ENCODE results near the gene NHS. TPM values are rescaled to one million over a fixed set of nuclear protein-coding genes. Genes with fewer than 3 reads are reported as not detected.

NHS gene
- total RNA-seq, 1 experiment from 2014 or later, result 5.7 TPM

DNA sequence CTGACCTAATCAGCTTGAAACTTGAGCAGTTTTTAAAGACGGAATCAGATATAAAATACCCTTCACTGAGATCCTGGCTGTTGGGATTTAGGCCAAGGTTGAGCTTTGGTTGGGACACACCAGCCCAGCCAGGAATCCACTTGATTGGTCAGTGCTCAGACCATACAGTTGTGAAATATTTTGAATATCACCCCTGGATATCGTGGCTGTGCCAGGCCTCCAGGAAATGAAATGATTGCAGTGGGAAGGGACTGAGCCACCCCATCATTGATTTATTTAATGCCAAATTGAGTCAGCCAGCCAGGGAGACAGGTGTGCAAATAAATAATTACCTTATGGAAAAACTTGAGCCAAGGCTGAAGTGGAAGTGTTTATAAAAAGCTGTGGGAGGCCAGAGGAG is 233.9 kb downstream of the NHS start (continued):
- TF ChIP-seq POLR2AphosphoS5 (IDR thresholded peaks at IDR 0.05; ENCODE audit: low read depth, low read length) (no peak), YY1 (IDR thresholded peaks at IDR 0.05; ENCODE audit: extremely low read depth, insufficient replicate concordance, low read depth, low read length) (no peak)

DNA sequence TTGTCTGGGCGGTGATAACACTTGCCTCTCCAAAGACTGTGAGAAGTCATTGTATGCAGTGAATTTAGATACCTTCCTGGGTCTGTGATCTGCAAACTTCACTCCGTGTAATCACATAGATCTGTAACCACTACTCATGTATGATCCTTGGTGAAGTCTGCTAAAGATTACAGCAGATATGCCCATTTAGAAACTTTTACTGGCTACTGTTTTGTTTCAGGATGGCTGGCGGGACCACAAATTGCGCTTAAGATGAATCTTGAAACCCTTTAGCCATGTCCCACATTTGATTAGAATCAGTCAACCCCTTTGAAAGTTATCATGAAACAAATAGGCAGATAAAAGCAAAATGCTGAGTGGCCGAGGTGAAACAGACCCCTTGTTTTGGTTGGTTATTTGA is 235.8 kb downstream of the NHS start:
- Histone ChIP-seq H3K9me2 (ENCODE audit: insufficient read depth) (no peaks in the 10 kb centered on the region), H3K36me3 (ENCODE audit: control insufficient read depth in 1 of 2, insufficient read depth in 2 of 2, low read length in 2 of 2) (no peaks in the 10 kb centered on the region), H3K27me3 (ENCODE audit: insufficient read depth, low read length) (no peaks in the 10 kb centered on the region), H3K79me2 (ENCODE audit: insufficient read depth, low read length) (no peaks in the 10 kb centered on the region), H4K20me1 (ENCODE audit: insufficient read depth) (no peaks in the 10 kb centered on the region), H3K9ac (ENCODE audit: low read length) (no peak overlapping the region), H3K27ac (ENCODE audit: low read depth, low read length) (no peak overlapping the region), H2AFZ (ENCODE audit: low read depth, low read length, poor library complexity, severe bottlenecking) (no peak overlapping the region), H3K4me2 (ENCODE audit: low read length) (no peak overlapping the region), H3K4me1 (ENCODE audit: control insufficient read depth in 1 of 2, insufficient read depth in 2 of 2, low read length in 2 of 2) (peaks cover 4 to 13% of the 10 kb centered on the region in 2 experiments; a peak in 2 of 4 replicates), H3K9me3 (ENCODE audit: control insufficient read depth in 1 of 2, insufficient read depth in 1 of 2, low read depth in 1 of 2, low read length in 2 of 2) (no peaks in the 10 kb centered on the region), H3K4me3 (replicated peaks in 1 of 2; ENCODE audit: low read depth in 1 of 2, low read length in 2 of 2) (no peak overlapping the region)
- intact Hi-C loops (cut with micrococcal nuclease), result no loop called here
- no TSS peak for BruUV-seq (replicated peaks)
- TF ChIP-seq, protein P1, sequence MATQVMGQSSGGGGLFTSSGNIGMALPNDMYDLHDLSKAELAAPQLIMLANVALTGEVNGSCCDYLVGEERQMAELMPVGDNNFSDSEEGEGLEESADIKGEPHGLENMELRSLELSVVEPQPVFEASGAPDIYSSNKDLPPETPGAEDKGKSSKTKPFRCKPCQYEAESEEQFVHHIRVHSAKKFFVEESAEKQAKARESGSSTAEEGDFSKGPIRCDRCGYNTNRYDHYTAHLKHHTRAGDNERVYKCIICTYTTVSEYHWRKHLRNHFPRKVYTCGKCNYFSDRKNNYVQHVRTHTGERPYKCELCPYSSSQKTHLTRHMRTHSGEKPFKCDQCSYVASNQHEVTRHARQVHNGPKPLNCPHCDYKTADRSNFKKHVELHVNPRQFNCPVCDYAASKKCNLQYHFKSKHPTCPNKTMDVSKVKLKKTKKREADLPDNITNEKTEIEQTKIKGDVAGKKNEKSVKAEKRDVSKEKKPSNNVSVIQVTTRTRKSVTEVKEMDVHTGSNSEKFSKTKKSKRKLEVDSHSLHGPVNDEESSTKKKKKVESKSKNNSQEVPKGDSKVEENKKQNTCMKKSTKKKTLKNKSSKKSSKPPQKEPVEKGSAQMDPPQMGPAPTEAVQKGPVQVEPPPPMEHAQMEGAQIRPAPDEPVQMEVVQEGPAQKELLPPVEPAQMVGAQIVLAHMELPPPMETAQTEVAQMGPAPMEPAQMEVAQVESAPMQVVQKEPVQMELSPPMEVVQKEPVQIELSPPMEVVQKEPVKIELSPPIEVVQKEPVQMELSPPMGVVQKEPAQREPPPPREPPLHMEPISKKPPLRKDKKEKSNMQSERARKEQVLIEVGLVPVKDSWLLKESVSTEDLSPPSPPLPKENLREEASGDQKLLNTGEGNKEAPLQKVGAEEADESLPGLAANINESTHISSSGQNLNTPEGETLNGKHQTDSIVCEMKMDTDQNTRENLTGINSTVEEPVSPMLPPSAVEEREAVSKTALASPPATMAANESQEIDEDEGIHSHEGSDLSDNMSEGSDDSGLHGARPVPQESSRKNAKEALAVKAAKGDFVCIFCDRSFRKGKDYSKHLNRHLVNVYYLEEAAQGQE (IDR thresholded peaks at IDR 0.05; ENCODE audit: low read depth), result no peak
- TF ChIP-seq SP1 (IDR thresholded peaks at IDR 0.05; ENCODE audit: low read depth) (no peak), YY1 (IDR thresholded peaks at IDR 0.05; ENCODE audit: extremely low read depth, insufficient replicate concordance, low read depth, low read length) (no peak), EZH2 (IDR thresholded peaks at IDR 0.05) (no peak), CEBPB (IDR thresholded peaks at IDR 0.05; ENCODE audit: low read depth) (no peak), FOSL1 (IDR thresholded peaks at IDR 0.05; ENCODE audit: low read depth) (no peak), ZFX (IDR thresholded peaks at IDR 0.05) (no peak), ELF1 (IDR thresholded peaks at IDR 0.05; ENCODE audit: borderline replicate concordance, low read depth) (no peak), SIN3A (IDR thresholded peaks at IDR 0.05; ENCODE audit: low read depth) (no peak), SRF (IDR thresholded peaks at IDR 0.05; ENCODE audit: low read depth) (no peak)
- TF ChIP-seq, protein P2, sequence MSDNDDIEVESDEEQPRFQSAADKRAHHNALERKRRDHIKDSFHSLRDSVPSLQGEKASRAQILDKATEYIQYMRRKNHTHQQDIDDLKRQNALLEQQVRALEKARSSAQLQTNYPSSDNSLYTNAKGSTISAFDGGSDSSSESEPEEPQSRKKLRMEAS (IDR thresholded peaks at IDR 0.05), result no peak
- TF ChIP-seq, protein P3, sequence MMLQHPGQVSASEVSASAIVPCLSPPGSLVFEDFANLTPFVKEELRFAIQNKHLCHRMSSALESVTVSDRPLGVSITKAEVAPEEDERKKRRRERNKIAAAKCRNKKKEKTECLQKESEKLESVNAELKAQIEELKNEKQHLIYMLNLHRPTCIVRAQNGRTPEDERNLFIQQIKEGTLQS (IDR thresholded peaks at IDR 0.05), result no peak
- TF ChIP-seq, protein P4, sequence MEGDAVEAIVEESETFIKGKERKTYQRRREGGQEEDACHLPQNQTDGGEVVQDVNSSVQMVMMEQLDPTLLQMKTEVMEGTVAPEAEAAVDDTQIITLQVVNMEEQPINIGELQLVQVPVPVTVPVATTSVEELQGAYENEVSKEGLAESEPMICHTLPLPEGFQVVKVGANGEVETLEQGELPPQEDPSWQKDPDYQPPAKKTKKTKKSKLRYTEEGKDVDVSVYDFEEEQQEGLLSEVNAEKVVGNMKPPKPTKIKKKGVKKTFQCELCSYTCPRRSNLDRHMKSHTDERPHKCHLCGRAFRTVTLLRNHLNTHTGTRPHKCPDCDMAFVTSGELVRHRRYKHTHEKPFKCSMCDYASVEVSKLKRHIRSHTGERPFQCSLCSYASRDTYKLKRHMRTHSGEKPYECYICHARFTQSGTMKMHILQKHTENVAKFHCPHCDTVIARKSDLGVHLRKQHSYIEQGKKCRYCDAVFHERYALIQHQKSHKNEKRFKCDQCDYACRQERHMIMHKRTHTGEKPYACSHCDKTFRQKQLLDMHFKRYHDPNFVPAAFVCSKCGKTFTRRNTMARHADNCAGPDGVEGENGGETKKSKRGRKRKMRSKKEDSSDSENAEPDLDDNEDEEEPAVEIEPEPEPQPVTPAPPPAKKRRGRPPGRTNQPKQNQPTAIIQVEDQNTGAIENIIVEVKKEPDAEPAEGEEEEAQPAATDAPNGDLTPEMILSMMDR (IDR thresholded peaks at IDR 0.05 in 2 of 3, conservative IDR thresholded peaks at IDR 0.05 in 1 of 3; ENCODE audit: borderline replicate concordance in 1 of 3, insufficient read depth in 1 of 3, low read depth in 2 of 3, low read length in 2 of 3), result no peak
- DNase-seq (ENCODE audit: low read depth, low spot score), result no peak
- RAD21 ChIA-PET (ENCODE audit: low non-redundant PET in 1 of 2, low total read pairs in 2 of 2, uncharacterized antibody in 2 of 2, unreplicated experiment in 2 of 2), result no interaction called here
- CTCF ChIA-PET, result no interaction called here
- POLR2A ChIA-PET, result no interaction called here
- ATAC-seq, result no peak
